ENCODE results near the gene TCEAL3. TPM values are rescaled to one million over a fixed set of nuclear protein-coding genes. Genes with fewer than 3 reads are reported as not detected.

TCEAL3 gene
- total and polyA plus RNA-seq, 12 donors, result 14.5 to 118 (median 53.5) TPM

DNA sequence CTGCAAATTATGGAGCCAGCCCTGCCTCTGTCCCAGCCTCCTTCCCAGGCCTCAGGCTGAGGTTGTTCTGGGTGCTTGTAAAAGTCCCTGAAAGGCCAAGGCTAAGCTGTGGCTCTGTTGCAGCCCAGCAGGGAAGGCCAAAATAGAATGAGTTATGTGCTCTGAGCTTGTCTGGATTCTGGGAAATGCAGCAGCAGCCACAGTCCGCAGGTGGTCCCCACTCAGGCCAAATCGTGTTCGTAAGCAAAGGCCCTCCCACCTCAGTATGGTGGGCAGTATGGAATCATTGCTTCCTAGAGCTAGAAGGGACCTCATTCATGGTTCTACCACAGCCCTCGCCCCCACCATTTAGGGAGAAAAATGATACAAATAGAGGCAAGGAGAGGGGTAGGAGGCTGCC is 16.3 kb downstream of the TCEAL3 start:
- TF ChIP-seq POLR2A (IDR thresholded peaks at IDR 0.05), result peak in 1 of 2 donors; percentile 8
- TF ChIP-seq, protein P1, sequence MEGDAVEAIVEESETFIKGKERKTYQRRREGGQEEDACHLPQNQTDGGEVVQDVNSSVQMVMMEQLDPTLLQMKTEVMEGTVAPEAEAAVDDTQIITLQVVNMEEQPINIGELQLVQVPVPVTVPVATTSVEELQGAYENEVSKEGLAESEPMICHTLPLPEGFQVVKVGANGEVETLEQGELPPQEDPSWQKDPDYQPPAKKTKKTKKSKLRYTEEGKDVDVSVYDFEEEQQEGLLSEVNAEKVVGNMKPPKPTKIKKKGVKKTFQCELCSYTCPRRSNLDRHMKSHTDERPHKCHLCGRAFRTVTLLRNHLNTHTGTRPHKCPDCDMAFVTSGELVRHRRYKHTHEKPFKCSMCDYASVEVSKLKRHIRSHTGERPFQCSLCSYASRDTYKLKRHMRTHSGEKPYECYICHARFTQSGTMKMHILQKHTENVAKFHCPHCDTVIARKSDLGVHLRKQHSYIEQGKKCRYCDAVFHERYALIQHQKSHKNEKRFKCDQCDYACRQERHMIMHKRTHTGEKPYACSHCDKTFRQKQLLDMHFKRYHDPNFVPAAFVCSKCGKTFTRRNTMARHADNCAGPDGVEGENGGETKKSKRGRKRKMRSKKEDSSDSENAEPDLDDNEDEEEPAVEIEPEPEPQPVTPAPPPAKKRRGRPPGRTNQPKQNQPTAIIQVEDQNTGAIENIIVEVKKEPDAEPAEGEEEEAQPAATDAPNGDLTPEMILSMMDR (IDR thresholded peaks at IDR 0.05), result no peak
- 35 to 56% (median 39%) methylated on average over 4 of the region's 4 CpGs; no CpG with 5 or more reads in 1 of the 4 donors for WGBS, 4 donors
- peak; percentile 23 to 72 (median 59) for DNase-seq
- no peaks in the 10 kb centered on the region for H3K36me3 ChIP-seq (replicated peaks in 1 of 2)
- intact Hi-C loops (cut with DNase I), result no loop called here
- H3K9me3 ChIP-seq (replicated peaks in 1 of 3), result no peaks in the 10 kb centered on the region
- peaks cover 0 to 16% of the 10 kb centered on the region in 2 donors for H3K4me1 ChIP-seq (replicated peaks in 1 of 2)
- peak overlapping the region in 3 of 5 donors; percentile 59 to 87 (median 78) for H3K27ac ChIP-seq
- H3K27me3 ChIP-seq, result no peaks in the 10 kb centered on the region
- no peak overlapping the region for H3K4me3 ChIP-seq

DNA sequence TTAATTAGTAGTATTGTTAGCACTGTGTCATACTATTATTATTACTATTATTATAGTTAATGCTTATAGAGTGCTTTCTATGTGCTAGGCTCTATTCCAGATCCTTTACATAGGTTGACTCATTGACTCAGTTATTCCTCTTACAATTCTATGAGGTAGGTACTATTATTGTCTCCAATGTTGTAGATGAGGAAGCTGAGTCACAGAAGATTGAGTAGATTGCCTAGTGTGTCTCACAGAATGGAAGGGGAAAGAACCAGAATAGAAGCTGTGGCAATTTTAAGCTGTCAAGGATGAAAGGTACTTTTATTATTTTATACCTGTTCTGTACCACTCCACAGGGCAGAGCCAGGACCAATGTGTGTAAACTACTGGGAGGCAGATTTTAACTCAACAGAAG is 19.1 kb downstream of the TCEAL3 start:
- intact Hi-C loops (cut with DNase I), result no loop called here
- H3K36me3 ChIP-seq (replicated peaks in 1 of 2), result no peaks in the 10 kb centered on the region
- H3K27ac ChIP-seq, result peak overlapping the region in 1 of 5 donors; percentile 94
- peaks cover 14% of the 10 kb centered on the region for H3K27me3 ChIP-seq
- peaks cover 0 to 25% of the 10 kb centered on the region in 2 donors for H3K4me1 ChIP-seq (replicated peaks in 1 of 2)
- H3K4me3 ChIP-seq, result no peak overlapping the region
- no peak for DNase-seq
- TF ChIP-seq, protein P1 (IDR thresholded peaks at IDR 0.05), result no peak
- no peak for TF ChIP-seq POLR2A (IDR thresholded peaks at IDR 0.05)
- no peaks in the 10 kb centered on the region for H3K9me3 ChIP-seq (replicated peaks in 1 of 3)

DNA sequence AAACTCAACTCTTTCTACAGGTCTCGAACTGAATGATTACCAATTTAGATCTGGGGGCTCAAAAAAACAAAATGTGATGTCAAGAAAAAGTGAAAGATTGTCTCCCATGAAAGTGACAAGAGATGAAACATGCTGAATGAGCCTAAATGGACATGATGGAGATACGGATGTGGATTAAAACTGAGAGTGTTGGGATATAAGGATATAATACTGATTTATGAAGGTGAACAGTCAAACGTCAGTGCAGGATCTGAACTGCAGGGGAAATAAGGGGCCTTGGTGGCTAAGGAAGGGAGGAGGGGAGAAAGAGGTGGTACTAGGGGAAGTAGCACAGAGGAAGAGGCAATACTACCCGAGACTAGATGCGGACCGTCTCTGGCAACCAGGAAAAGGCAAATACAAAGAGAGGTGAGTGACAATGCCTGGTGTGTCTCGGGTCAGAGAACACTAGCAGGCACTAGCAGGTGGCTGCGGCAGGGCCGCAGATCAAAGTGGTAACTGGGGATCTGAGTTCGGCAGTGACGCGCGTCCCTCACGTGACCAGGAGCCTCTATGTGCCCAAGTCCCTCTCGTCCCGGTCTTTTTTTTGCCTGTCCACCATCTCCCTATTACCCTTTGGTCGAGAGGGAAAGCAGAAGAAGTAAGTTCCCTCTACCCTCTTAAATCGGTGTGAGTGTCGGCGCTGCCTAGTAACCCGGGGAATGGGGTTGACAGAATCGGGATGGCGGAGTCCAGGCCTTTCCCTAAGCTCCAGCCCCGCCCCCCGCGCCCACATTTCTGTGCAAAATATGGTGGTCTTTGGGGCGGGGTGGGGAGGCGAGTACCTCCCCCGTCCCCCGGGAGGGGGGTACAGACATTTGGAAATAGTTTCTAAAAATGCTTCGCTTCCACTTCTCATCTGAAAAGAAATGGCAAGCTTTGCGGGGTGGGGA is 20.9 kb downstream of the TCEAL3 start, which contains the start of gene TCEAL1:
Gene TCEAL1 (plus strand): TSS at position 590 of the 932 bp plus-strand sequence. CDS start 942 bp downstream, outside the sequence.
- intact Hi-C loops (cut with DNase I), result no loop called here
- peak within 1 kb of the TSS in 3 of 4 donors; percentile 18 to 60 (median 33) for H3K4me3 ChIP-seq
- peak within 1 kb of the TSS; percentile 75 to 94 (median 85) for H3K27ac ChIP-seq
- no peaks in the 10 kb centered on the region for H3K9me3 ChIP-seq (replicated peaks in 1 of 3)
- 2 to 24% (median 12%) methylated on average over 22 to 32 of the region's 32 CpGs for WGBS, 4 donors
- H3K27me3 ChIP-seq, result peaks cover 14% of the 10 kb centered on the region
- no peaks in the 10 kb centered on the region for H3K36me3 ChIP-seq (replicated peaks in 1 of 2)
- H3K4me1 ChIP-seq (replicated peaks in 1 of 2), result peaks cover 0 to 22% of the 10 kb centered on the region in 2 donors
- peak; percentile 60 to 85 (median 76) for DNase-seq
- peak in 1 of 2 donors; percentile 55 for TF ChIP-seq POLR2A (IDR thresholded peaks at IDR 0.05)
- TF ChIP-seq, protein P1 (IDR thresholded peaks at IDR 0.05), result peak in 2 of 6 experiments; percentile 16 to 25
